GM19193 (cell line): Measurements from ENCODE around the gene WDR72.

Experiments used
- POLR2A ChIP-seq: IDR thresholded peaks from 4 replicates; pipeline ENCODE4 v1.6.1; 2011; ENCODE audit not compliant: insufficient read depth, insufficient read length; ENCODE audit errors: extremely low read depth

The WDR72 gene

DNA sequence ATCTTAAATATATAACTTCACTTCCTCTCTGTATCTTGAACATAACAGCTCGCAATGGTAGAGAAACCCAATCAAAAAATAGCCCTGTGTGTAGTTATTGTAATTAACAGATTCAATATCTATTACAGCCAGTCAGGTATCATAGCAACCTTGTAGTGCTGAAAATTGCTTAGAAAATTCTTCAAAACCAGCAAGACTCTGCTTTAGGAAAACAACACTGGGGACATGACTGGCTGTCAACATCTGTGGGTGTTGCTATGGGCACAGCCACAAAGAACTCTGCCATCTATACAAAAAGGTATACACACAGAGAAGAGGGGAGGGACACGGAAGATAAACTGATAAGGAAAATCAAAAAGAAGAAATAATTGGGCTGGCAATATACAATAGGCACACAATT, 101.2 kb downstream of the WDR72 start:
- TF ChIP-seq POLR2A = no peak

DNA sequence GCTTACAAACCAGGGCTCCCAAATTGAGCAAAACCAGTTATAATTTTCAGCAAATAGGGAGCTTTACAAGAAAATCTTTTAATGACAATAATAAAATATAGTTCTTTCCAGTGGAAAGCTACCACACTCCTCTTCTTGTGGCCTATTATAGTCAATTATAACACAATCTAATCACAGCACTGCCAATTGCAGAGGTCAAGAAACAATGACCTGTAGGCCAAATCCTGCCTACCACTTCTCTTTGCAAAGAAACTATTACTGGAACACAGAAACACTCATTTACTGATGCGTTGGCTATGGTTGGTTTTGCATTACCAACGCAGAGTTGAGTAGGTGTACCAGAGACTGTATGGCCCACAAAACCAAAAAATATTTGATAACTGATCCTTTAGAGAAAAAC, 110.5 kb downstream of the WDR72 start:
- TF ChIP-seq POLR2A = no peak

DNA sequence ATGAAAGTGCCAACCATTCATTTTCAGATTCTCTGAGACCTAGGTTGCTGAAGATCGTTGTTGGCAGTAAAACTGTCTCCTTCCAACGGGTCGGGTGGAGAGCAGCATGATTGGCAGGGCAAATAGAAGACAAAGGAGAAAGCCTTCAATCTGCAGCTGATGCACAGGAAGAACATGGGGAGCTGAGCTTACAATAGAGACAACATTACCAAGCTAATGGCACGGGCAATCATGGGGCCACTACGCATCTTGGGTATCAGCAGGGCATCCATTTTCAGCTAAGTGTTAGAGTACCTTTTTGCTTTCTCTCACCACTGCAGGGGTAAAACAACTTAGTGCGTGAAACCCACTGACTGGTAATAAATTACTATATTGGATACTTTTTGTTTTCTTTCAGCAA, 114.8 kb downstream of the WDR72 start:
- TF ChIP-seq POLR2A = no peak

DNA sequence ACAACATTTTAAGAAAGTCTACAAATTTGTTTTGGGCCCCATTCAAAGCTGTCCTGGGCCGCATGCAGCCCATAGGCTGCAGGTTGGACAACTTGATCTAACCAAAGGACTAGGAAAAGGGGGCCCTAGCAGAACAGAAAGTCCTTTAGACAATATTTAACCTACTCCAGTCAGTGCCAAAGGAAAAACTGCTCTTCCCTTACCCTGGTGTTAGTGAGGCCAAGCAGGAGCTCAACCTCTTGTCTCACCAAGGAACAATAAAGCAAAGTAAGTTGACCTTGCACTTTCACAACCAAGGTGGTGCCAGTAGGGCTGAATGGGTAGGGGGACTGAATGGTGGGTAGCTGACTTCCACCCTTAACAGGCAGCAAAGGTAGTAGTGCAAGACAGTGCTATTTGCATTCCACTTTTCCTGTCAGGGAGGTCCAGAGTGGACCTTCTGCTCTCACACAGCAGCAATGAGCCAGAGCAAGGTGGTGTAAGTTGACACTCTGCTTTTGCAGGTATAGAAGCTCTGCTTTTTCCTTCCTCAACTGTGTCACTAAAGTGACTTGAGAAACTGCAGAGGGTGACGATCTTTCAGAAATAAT, 124.9 kb downstream of the WDR72 start:
- TF ChIP-seq POLR2A = no peak

DNA sequence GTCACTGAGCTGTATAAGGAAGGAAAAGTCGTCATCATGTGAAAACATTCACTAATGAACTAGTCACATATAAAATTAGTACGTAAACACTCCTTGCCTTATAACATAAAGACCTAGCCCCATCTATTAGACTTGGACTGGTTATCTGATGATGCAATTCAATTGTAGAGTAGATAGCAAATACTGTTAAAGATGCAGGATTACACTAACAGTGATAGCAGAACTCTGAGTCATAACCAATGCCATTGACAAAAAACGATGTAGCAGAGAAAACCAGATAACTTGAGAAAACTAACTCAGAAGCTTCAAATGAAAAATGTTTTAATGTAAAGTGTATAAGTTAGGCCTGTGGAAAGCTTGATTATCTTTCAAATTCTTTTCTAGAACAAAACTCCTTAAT, 132.2 kb downstream of the WDR72 start:
- no peak for TF ChIP-seq POLR2A

DNA sequence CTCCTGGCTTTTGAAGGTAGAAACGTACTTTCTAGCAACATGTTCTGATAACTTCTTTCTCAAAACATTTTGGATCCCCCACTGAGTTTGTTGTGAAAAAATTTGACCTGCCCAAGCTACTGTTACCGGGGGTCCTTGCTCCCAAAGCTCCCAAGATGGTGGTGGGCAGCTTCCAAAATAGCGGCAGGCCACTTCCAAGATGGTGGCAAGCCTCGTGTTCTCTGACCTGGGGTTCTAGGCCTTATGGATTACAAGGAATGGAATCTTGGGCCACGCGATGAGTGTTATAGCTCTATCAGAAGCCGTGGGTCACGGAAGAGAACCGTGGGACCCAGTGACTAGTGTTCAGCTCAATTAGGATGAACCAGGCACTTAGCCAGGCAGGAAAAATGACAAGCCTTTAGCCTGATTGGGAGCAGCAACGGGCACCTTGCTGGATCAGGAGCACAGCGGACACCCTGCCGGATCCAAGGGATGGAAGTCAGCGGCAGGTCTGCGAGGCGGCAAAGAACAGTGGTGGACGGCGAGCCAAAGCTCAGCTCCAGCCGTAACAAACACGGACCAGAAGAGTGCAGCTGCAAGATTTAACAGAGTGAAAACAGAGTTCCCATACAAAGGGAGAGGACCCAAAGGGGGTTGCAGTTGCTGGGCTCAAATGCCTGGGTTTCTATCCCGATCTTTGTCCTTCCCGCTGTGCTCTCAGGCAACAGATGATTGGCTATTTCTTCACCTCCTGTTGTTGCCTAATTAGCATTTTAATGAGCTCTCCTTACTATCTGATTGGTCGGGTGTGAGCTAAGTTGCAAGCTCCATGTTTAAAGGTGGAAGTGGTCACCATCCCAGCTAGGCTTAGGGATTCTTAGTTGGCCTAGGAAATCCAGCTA, 133.3 kb downstream of the WDR72 start:
- TF ChIP-seq POLR2A = no peak

DNA sequence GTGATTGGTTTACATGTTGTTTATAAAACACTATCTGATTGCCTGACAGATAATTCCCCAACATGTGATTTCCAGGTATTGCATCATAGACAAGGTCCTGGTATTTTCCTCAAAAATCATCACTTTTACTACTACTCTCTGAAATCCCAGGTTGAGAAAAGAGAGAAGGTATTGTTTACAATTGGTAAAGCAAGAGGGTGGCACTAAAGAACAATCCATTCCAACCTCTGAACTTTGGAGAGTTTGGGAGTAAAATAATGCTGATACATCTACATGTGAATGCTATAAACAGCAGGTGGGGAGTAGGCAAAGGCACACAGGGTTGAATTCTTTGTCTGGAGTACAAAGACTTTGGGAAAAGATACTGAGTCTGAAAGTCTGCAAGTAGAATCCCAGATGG, 134.2 kb downstream of the WDR72 start:
- TF ChIP-seq POLR2A = no peak

DNA sequence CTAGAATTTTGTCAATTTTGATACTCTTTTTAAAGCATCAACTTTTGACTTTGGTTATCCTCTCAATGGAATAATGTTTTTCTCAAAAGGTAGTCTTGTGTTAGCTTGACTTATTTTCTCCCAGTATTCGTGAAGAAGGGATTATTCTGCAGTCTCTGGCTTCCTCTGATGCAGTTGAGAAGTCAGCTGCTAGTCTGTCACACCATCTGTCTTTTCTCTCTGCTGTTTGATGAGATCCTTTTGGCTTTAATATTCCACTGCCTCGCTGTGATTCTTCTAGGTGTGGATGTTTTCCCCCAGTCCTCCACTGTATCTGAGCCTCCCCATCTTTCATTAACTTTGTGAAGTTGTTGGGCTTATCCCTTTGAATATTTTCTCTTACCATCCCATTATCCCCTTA, 141.0 kb downstream of the WDR72 start:
- no peak for TF ChIP-seq POLR2A

DNA sequence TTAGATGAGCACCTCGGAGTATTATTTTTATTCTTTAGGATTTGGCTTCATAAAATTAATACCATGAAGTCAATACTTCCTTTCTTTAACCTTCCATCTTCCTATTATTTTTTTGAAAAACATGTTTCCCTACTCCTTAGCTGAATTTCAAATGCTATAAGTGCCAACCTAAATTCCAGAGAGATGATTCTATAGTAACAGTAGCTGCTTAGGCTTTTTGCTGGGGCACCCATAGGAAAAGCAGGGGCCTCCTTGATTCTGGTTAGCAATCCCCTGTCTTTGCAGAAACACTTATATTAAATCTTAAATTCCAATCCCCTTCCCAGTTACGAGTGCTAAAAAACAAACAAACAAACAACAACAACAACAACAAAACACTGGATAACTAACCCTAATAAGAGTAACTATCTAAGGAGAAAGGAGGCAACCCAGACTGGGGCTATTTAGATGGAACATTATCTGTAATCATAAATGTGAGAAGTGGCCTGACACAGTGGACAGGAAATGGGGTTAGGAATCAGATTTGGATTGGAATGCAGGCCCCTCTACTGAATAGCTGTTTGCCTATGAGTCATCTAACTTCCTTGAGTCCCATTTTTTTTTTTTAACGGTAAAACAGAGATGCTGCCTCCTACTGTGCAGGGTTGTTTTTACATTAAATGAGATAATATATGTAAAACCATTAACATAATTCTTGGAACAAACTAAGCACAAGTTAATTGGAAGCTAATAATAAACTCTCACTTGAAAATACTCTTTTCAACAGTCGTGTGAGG, 148.1 kb downstream of the WDR72 start:
- no peak for TF ChIP-seq POLR2A

DNA sequence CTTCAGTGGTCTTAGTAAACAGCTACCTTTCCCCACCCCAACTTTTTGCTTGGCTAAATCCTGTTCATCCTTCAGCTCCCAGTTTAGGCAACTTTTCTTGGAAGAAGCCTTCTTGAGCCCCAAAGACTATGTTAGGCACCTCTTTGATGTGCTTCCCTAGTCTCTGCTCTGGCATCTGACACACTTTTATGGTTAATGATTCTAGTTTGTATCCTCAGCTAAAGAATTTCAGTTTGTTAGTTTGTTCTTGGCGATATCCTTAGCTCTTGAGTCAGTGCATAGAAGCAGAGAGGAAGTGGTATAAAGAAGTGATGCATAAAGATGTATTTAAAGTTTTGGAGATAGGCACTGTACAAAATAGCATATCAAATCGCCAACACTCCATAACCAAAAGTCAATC, 168.4 kb downstream of the WDR72 start:
- no peak for TF ChIP-seq POLR2A

DNA sequence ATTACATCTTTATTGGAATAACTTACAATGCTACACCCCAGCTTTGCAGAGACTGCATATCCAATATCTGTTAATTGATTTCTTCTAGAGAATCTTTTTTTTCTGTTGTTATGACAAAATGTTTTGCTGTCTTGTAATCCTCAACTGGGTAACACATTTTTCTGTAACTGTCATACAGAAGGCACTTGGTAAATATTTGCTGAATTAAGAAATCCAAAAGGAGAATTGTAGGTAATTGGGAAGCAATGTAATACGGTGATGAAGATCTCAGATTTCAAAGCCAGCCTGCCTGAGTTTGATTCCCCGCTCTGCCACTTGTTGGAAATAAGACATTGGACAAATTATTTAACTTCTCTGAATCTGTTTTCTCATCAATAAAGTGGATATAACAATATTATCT, 169.1 kb downstream of the WDR72 start:
- TF ChIP-seq POLR2A = no peak

DNA sequence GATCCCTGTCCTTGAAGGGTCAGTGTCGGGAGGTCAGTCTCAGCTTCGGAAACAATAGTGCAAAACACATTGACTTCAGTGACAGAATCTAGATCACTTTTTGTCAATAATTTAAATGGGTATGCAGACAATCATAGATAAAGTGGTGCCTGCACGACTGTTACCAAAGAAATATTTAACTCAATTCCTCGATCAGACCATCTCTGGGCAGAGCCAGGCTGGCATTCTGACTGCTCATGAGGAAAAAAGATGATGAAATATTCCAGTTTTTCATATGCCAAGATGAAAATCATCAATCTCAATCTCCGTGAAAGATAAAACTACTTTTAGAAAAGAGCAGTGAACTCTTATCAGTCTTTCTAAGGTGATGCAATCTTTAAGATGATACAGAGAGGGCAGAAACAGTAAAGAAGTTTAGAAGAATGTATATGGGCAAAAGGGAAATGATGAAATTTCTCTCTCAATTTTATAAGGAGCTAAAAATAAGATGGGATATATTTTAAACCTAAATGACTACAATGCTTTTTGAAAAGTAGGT, 169.9 kb downstream of the WDR72 start:
- no peak for TF ChIP-seq POLR2A

DNA sequence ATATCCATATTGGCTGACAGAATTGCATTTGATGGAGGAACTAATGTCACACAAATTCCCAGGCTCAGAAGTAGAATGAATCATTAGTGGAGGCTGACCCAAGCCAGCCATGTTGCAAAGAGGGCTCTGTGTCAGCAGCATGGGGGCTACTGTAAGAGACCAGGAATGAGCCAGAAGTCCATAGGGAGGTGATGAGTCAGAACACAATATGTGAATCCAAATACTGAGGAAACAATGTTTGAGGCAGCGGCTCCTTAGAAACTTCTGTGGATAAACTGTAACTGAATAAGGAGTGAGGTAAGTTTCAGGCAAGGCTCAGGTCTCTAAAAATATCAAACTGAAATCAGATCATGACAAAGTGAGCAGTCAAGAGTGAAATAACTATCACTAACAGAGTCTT, 170.7 kb downstream of the WDR72 start:
- TF ChIP-seq POLR2A = no peak

DNA sequence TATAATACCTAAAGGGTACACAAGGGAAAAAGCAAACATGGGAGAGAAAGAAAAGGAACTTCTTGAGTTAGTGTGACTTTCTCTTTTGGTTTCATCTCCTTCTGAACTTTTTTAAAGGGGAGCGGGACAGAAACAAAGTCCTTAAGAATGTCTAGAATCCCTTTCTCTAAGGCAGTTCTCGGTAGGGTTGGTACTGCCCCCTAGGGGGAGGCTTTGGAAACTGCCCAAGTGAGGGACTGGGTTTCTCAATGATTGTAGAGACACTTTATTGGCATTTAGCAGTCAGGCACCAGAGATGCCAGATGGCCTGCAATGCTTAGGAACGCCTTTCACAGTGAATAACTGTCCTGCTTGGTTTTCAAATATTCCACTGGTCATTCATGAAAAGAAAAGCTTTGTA, 172.7 kb downstream of the WDR72 start:
- TF ChIP-seq POLR2A = no peak

DNA sequence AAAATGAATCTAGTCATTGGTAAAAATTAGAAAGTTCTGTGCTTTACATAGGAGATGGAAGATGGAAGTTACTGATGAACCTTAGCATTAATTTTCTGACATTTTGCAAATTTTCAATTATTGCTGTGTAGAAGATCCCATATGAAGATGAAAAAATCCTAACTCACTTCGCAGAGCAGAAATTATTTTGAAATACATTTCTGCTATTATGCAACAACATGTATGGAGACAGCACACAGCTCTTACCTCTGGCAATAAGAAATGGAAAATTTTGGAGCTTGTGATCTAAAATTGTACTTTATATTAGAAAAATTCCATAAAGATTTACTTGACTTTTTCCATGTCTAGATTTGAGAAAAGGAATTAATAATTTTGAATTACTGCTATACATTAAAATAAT, 177.9 kb downstream of the WDR72 start:
- no peak for TF ChIP-seq POLR2A
